PC-3 (cell line): ENCODE measurements around the gene ATG9A. TPM values are rescaled to one million over a fixed set of nuclear protein-coding genes. Genes with fewer than 3 reads are reported as not detected.

Source experiments
- ATAC-seq: fragments of 200-7000 bp; cut with Tn5 transposase; 2 replicates; pipeline ENCODE4 v1.9.1; 2020; ENCODE audit warnings: mild to moderate bottlenecking, moderate library complexity
- BruUV-seq: library from RNA; stranded (reverse); fragments of 400-500 nt; replicated peaks from 2 replicates; lab custom pipeline; 2021; lab: Mats Ljungman, UMichigan
- CTCF ChIA-PET: fragments of 300-600 bp; sonication (Branson Sonifier 250); formaldehyde crosslinking; loops from one replicate; lab custom pipeline; 2022; ENCODE audit warnings: antibody characterized with exemption; lab: Charles Lee
- POLR2A ChIA-PET: fragments of 300-600 bp; sonication (Branson Sonifier 250); formaldehyde crosslinking; loops from one replicate; lab custom pipeline; 2022; ENCODE audit warnings: antibody characterized with exemption; ENCODE audit not compliant: unreplicated experiment; lab: Charles Lee
- DNase-seq: peaks from one replicate; pipeline ENCODE4 v3.0.0-alpha.2; 2015
- H2AFZ ChIP-seq: fragments of 300-600 bp; sonication (generic); 2 replicates; pipeline ENCODE4 v1.6.0; 2016; ENCODE audit warnings: antibody characterized with exemption, low read length
- H3F3A ChIP-seq: fragments of 300-600 bp; sonication (generic); one replicate; pipeline ENCODE4 v1.6.0; 2017; ENCODE audit warnings: antibody characterized with exemption, low read length, control low read depth, mild to moderate bottlenecking; ENCODE audit not compliant: unreplicated experiment
- H3K27ac ChIP-seq: fragments of 300-600 bp; sonication (generic); 2 replicates; pipeline ENCODE4 v1.5.1; 2016; ENCODE audit warnings: mild to moderate bottlenecking, low read length
- H3K27me3 ChIP-seq: fragments of 300-600 bp; sonication (generic); 2 replicates; pipeline ENCODE4 v1.6.1; 2016; ENCODE audit warnings: low read length, mixed read lengths
- H3K36me3 ChIP-seq: fragments of 300-600 bp; sonication (generic); 2 replicates; pipeline ENCODE4 v1.6.1; 2016; ENCODE audit warnings: low read depth, mixed run types, low read length, mixed read lengths
- H3K4me1 ChIP-seq: fragments of 300-600 bp; sonication (generic); 2 replicates; pipeline ENCODE4 v1.5.1; 2016; ENCODE audit warnings: low read length; ENCODE audit not compliant: insufficient read depth
- H3K4me2 ChIP-seq: fragments of 300-600 bp; sonication (generic); 2 replicates; pipeline ENCODE4 v1.6.0; 2016; ENCODE audit warnings: low read length
- H3K4me3 ChIP-seq: fragments of 300-600 bp; sonication (generic); 2 replicates; pipeline ENCODE4 v1.5.1; 2016; ENCODE audit warnings: mild to moderate bottlenecking, low read length, mixed read lengths
- H3K79me2 ChIP-seq: fragments of 300-600 bp; sonication (generic); 2 replicates; pipeline ENCODE4 v1.6.1; 2017; ENCODE audit warnings: low read length, mixed read lengths
- H3K9ac ChIP-seq: fragments of 300-600 bp; sonication (generic); 2 replicates; pipeline ENCODE4 v1.6.0; 2016; ENCODE audit warnings: mild to moderate bottlenecking, low read length
- H3K9me2 ChIP-seq: fragments of 300-600 bp; sonication (generic); replicated peaks from 2 replicates; pipeline ENCODE4 v1.6.1; 2016; ENCODE audit warnings: mixed run types, low read length, mixed read lengths
- H3K9me3 ChIP-seq: fragments of 300-600 bp; sonication (generic); 2 replicates; pipeline ENCODE4 v1.6.1; 2016; ENCODE audit warnings: low read length, mixed read lengths
- H4K20me1 ChIP-seq: fragments of 300-600 bp; sonication (generic); 2 replicates; pipeline ENCODE4 v1.6.1; 2016; ENCODE audit warnings: low read length, mixed read lengths
- EZH2 ChIP-seq: fragments of 300-600 bp; sonication (generic); IDR thresholded peaks from one replicate; pipeline ENCODE4 v1.6.1; 2017; ENCODE audit warnings: antibody characterized with exemption, mild to moderate bottlenecking, low read length; ENCODE audit not compliant: unreplicated experiment
- EZH2phosphoT487 ChIP-seq: fragments of 300-600 bp; sonication (generic); IDR thresholded peaks from 2 replicates; pipeline ENCODE4 v1.6.1; 2018; ENCODE audit warnings: mild to moderate bottlenecking, antibody characterized with exemption, low read length, borderline replicate concordance
- intact Hi-C: fragments of 100-400 bp; cut with micrococcal nuclease; formaldehyde crosslinking; loops from 2 replicates; pipeline ENCODE4 v1.9.0; 2023
- total RNA-seq: library from RNA; depleted of rRNA; stranded (reverse); fragments of >200 nt; gene quantifications from 2 replicates; pipeline ENCODE4 v1.2.3, GENCODE V29; 2014
- TF ChIP-seq, protein P1 (sequence below): fragments of 300-600 bp; sonication (generic); conservative IDR thresholded peaks from 2 replicates; pipeline ENCODE4 v1.5.1; 2017; ENCODE audit warnings: antibody characterized with exemption, low read depth, mild to moderate bottlenecking, low read length

The ATG9A gene
- total RNA-seq, 1 experiment from 2014 or later = 59.6 TPM

DNA sequence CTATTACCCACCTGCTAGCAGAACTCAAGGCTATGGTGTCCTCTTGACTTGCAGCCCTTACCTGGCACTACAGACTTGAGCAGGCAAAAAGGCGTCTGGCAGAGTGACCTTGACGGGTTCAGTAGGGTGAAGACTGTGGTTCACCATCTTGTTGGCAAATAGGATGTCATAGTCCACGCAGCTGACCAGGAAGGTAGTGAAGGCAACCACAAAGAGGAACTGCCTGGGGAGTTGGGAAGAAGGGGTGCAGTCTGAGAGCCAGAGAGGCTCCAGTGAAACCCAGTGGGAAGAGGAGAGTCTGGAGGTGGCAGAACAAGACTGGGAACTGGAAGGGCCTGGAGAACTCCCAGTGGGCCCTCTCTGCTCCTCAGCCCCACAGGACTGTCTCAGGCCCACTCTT lies 4.1 kb downstream of the ATG9A start:
- no peak overlapping the region for H3K4me3 ChIP-seq
- POLR2A ChIA-PET = no interaction called here
- H3K27me3 ChIP-seq = no peaks in the 10 kb centered on the region
- no peaks in the 10 kb centered on the region for H3K9me3 ChIP-seq
- no peak overlapping the region for H3K27ac ChIP-seq
- no peak overlapping the region for H3K9ac ChIP-seq
- peaks cover 12% of the 10 kb centered on the region for H3K4me1 ChIP-seq
- TF ChIP-seq, protein P1, sequence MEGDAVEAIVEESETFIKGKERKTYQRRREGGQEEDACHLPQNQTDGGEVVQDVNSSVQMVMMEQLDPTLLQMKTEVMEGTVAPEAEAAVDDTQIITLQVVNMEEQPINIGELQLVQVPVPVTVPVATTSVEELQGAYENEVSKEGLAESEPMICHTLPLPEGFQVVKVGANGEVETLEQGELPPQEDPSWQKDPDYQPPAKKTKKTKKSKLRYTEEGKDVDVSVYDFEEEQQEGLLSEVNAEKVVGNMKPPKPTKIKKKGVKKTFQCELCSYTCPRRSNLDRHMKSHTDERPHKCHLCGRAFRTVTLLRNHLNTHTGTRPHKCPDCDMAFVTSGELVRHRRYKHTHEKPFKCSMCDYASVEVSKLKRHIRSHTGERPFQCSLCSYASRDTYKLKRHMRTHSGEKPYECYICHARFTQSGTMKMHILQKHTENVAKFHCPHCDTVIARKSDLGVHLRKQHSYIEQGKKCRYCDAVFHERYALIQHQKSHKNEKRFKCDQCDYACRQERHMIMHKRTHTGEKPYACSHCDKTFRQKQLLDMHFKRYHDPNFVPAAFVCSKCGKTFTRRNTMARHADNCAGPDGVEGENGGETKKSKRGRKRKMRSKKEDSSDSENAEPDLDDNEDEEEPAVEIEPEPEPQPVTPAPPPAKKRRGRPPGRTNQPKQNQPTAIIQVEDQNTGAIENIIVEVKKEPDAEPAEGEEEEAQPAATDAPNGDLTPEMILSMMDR = no peak
- no peak for TF ChIP-seq EZH2phosphoT487
- no peak for TF ChIP-seq EZH2
- peaks cover 26% of the 10 kb centered on the region for H3K79me2 ChIP-seq
- DNase-seq = no peak
- H4K20me1 ChIP-seq = no peaks in the 10 kb centered on the region
- ATAC-seq = no peak
- H2AFZ ChIP-seq = no peak overlapping the region
- CTCF ChIA-PET = no interaction called here
- no peaks in the 10 kb centered on the region for H3K9me2 ChIP-seq
- peaks cover 14% of the 10 kb centered on the region for H3K36me3 ChIP-seq
- no TSS peak for BruUV-seq
- H3K4me2 ChIP-seq = no peak overlapping the region
- H3F3A ChIP-seq = no peaks in the 10 kb centered on the region
- intact Hi-C loops = no loop called here

DNA sequence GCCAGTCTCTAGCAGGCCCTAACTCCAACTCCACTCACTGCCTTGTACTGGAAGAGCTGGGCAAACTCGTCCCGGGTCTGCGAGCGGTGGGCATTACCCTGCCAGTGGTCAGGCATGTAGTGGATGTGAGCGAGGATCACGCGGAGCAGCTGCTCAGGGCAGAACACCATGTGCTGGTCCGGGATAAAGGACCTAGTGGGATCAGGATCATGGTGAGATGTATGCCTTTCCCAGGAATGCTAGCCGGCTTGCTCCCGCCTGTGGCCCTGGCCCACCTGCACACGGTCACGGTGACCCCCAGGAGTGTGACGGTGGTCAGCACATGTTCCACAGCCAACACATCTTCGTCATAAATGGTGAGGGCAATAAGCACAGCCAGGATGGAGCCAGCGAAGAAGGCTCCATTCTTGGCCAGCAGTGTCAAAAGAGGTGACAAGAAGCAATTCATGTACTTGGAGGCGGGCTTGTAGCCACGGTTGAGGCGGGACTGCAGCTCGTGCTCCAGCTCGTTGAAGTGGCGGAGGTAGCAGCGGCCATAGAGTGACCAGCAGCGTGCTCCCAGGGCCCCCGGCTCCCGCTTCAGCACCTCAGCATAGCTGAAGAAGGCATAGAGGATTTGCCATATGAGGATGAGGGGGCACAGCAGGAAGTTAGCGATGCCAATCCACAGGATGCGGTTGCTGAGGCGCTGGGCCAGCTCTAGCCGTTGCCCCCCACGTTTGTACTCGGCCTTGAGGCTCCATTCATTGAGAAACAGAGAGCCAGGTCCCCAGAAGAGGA lies 5.4 kb downstream of the ATG9A start:
- ChIA-PET CTCF (no interaction called here), POLR2A (no interaction called here)
- TF ChIP-seq, protein P1 = no peak
- TF ChIP-seq EZH2phosphoT487 = no peak
- TF ChIP-seq EZH2 = no peak
- peaks cover 16% of the 10 kb centered on the region for H3K4me1 ChIP-seq
- ATAC-seq (no peak), DNase-seq (no peak)
- BruUV-seq = no TSS peak
- H3K36me3 ChIP-seq = peaks cover 15% of the 10 kb centered on the region
- no peak overlapping the region for H3K4me2 ChIP-seq
- H3F3A ChIP-seq = no peaks in the 10 kb centered on the region
- H3K27ac ChIP-seq = no peak overlapping the region
- intact Hi-C loops = no loop called here
- no peaks in the 10 kb centered on the region for H3K9me2 ChIP-seq
- H2AFZ ChIP-seq = no peak overlapping the region
- no peak overlapping the region for H3K4me3 ChIP-seq
- H3K9ac ChIP-seq = no peak overlapping the region
- H3K79me2 ChIP-seq = peaks cover 20% of the 10 kb centered on the region
- H4K20me1 ChIP-seq = no peaks in the 10 kb centered on the region
- H3K9me3 ChIP-seq = no peaks in the 10 kb centered on the region
- H3K27me3 ChIP-seq = no peaks in the 10 kb centered on the region

DNA sequence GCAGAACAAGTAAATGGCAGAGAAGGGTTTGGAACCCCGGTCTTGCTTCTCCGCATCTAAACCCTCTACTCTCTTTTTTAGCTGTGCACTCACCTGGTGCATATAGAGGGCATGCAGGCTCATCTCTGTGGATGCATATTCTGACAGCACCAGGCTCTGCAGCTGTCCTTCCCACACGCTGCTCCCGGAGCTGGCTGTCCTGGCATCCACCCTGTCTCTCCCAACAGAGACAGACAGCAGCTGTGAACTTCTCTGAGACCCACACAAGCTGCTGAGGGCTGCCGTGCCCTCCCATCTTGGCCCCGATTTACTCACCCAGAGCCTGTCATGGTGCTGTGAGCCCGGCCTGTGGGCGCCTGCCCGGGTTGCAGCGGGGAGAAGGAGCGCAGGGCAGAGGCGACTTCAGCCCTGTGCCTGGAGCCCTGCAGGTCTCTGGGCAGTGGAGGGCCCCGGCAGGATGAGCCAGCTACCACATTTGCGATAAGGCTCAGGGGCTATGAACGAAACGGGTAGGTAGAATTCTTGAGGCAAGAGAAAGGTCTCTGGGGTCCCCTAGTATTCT lies 7.4 kb downstream of the ATG9A start:
- no peak overlapping the region for H3K27ac ChIP-seq
- no TSS peak for BruUV-seq
- H3K4me3 ChIP-seq = no peak overlapping the region
- H3K9ac ChIP-seq = no peak overlapping the region
- intact Hi-C loops = no loop called here
- CTCF ChIA-PET = no interaction called here
- H3K36me3 ChIP-seq = peaks cover 15% of the 10 kb centered on the region
- no peak overlapping the region for H3K4me2 ChIP-seq
- peaks cover 3% of the 10 kb centered on the region for H3F3A ChIP-seq
- TF ChIP-seq EZH2 (no peak), EZH2phosphoT487 (no peak)
- TF ChIP-seq, protein P1 = no peak
- H3K79me2 ChIP-seq = peaks cover 4% of the 10 kb centered on the region
- no peaks in the 10 kb centered on the region for H4K20me1 ChIP-seq
- no peaks in the 10 kb centered on the region for H3K9me3 ChIP-seq
- no peak overlapping the region for H2AFZ ChIP-seq
- no peaks in the 10 kb centered on the region for H3K27me3 ChIP-seq
- DNase-seq (no peak), ATAC-seq (no peak)
- POLR2A ChIA-PET = interaction anchor here (0.5 kb wide), 1 partner anchor 66 kb away, joined by 6 read pairs; no protein-coding TSS in a partner anchor
- H3K4me1 ChIP-seq = peaks cover 19% of the 10 kb centered on the region
- no peaks in the 10 kb centered on the region for H3K9me2 ChIP-seq
